Large intestine (tissue), 3 donors: Measurements from ENCODE around the gene PLK5. TPM values are rescaled to one million over a fixed set of nuclear protein-coding genes. Genes with fewer than 3 reads are reported as not detected.

ENCODE experiments used
- DNase-seq, 2 donors: peaks; one replicate each; pipeline versions ENCODE4 v3.0.0 to v3.0.0-alpha.2; 2013
- H3K27ac ChIP-seq: one replicate; pipeline ENCODE4 v1.5.1; 2013; ENCODE audit warnings: low read length
- H3K27me3 ChIP-seq: 2 replicates; pipeline ENCODE4 v1.6.1; 2013; ENCODE audit warnings: low read length; ENCODE audit not compliant: control insufficient read depth, insufficient read depth
- H3K36me3 ChIP-seq: 2 replicates; pipeline ENCODE4 v1.6.1; 2013; ENCODE audit warnings: low read length; ENCODE audit not compliant: control insufficient read depth, insufficient read depth
- H3K4me1 ChIP-seq: one replicate; pipeline ENCODE4 v1.6.1; 2013; ENCODE audit warnings: low read length; ENCODE audit not compliant: control insufficient read depth, insufficient read depth
- H3K4me3 ChIP-seq: one replicate; pipeline ENCODE4 v1.5.1; 2013; ENCODE audit warnings: low read length
- H3K9me3 ChIP-seq: one replicate; pipeline ENCODE4 v1.6.1; 2013; ENCODE audit warnings: mild to moderate bottlenecking, low read depth, low read length, moderate library complexity; ENCODE audit not compliant: control insufficient read depth
- WGBS: methylation state at CpG from one replicate; pipeline ENCODE4 v1.1.5; 2013; ENCODE audit warnings: low lambda C conversion rate; ENCODE audit not compliant: insufficient coverage; 5-methylcytosine and 5-hydroxymethylcytosine counted together
- polyA plus RNA-seq: library from polyadenylated mRNA; unstranded; fragments of 120-200 nt; gene quantifications from one replicate; pipeline ENCODE4 v1.2.1, GENCODE V29; 2013

The PLK5 gene
- polyA plus RNA-seq, 1 donor: 0.09 TPM

DNA sequence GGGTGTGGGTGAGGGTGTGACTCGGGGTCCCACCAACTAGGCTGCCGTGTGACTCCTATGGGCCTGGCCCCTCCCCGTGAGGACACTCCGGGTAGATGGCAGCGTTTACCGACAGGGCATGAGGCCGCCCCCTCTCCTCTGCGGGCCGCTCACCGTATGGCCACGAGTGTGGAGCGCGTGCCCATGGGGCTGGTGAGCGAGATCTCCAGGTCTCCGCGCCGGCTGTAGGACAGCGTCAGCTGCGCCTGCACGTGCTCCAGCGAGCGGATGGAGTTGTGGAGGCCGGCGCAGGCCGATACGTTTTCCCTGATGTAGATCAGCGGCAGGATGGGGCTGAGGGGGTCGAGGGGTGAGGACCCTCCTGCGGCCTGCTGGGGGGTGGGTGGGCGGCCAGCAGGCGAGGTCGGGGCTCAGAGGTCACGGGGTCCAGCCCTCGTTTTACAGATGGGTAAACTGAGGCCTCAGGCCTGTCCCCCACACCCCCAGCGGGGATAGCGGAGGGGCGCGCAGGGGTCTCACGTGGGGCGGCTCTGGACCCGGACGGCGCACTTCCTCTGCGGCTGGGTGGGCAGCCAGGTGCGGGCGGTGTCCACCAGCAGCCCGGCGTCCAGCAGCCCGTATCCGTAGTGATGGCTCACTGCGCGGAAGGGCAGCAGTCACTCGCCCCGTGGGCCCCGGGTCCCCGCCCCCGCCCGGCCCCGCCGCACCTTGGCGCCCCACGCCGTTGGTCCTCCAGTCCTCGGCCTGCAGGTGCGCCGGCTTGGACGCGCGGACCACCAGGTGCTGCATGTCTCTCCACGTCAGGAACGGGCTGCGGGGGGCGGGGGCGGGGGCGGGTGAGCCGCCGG, 40.5 kb upstream of the PLK5 start:
- Histone ChIP-seq H3K4me1 (peaks cover 3% of the 10 kb centered on the region), H3K4me3 (no peak overlapping the region), H3K27me3 (no peaks in the 10 kb centered on the region), H3K27ac (no peak overlapping the region), H3K9me3 (no peaks in the 10 kb centered on the region), H3K36me3 (no peaks in the 10 kb centered on the region)
- WGBS: no CpG with 5 or more reads among the region's 77 CpGs
- no peak for DNase-seq

DNA sequence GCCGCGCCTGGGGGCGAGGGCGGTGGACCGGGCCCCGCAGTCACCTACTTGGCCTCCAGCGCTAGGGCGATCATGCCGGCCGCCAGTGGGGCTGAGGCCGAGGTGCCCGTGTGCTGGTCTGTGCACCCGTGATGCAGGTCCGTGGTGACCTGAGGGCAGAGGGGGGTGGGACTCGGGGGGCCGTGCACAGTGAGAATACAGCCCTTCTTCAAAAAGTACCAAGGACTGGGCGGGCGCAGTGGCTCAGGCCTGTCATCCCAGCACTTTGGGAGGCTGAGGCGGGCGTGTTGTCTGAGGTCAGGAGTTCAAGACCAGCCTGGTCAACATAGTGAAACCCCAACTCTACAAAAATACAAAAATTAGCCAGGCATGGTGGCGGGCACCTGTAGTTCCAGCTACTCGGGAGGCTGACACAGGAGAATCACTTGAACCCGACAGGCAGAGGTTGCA, 39.9 kb upstream of the PLK5 start:
- H3K4me3 ChIP-seq: no peak overlapping the region
- no peaks in the 10 kb centered on the region for H3K27me3 ChIP-seq
- no peak overlapping the region for H3K27ac ChIP-seq
- no peaks in the 10 kb centered on the region for H3K9me3 ChIP-seq
- no peaks in the 10 kb centered on the region for H3K36me3 ChIP-seq
- no peak for DNase-seq
- peaks cover 3% of the 10 kb centered on the region for H3K4me1 ChIP-seq
- WGBS: no CpG with 5 or more reads among the region's 23 CpGs

DNA sequence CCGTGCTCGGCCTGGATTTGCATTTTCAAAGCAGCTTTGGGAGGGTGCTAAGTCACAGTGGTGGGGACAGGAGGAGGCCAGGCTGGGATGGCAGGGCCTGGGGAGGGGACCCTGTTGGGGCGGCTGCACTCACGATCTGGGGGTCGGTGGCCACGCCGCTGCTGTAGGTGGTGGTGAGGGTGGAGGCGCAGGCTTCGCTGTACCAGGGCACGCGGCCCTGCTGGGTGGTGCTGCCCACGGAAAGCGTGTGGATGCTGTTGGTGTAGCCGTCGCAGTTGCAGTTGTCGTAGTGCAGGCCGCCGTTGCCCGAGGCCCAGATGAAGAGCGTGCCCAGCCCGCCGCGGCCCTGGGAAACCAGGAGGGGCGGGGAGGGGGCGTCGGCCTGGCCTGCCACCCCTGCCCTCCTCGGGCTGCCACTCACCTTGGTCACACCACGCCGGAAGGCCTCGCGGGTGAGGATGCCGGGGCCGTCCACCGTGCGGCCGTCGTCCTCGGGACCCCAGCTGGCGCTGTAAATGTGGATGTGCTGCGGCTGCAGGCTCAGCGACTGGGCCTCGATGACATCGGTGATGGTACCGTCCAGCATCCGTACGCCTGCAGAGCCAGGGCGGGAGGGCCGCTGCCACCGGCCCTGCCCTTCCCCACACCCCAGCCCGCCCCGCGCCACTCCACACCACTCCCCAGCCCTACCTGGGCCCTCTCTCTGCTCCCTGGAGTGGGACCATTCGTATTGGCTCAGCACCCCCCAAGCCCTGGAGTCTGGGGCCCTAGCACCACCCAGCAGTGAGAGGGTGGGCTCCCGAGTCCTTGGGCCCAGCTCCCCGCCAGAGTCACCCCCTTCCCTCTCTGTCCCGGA, 36.9 kb upstream of the PLK5 start:
- H3K27ac ChIP-seq: no peak overlapping the region
- no peak overlapping the region for H3K4me3 ChIP-seq
- H3K27me3 ChIP-seq: peaks cover 5% of the 10 kb centered on the region
- H3K36me3 ChIP-seq: no peaks in the 10 kb centered on the region
- no CpG with 5 or more reads among the region's 56 CpGs for WGBS
- no peak for DNase-seq
- peaks cover 9% of the 10 kb centered on the region for H3K4me1 ChIP-seq
- H3K9me3 ChIP-seq: no peaks in the 10 kb centered on the region

DNA sequence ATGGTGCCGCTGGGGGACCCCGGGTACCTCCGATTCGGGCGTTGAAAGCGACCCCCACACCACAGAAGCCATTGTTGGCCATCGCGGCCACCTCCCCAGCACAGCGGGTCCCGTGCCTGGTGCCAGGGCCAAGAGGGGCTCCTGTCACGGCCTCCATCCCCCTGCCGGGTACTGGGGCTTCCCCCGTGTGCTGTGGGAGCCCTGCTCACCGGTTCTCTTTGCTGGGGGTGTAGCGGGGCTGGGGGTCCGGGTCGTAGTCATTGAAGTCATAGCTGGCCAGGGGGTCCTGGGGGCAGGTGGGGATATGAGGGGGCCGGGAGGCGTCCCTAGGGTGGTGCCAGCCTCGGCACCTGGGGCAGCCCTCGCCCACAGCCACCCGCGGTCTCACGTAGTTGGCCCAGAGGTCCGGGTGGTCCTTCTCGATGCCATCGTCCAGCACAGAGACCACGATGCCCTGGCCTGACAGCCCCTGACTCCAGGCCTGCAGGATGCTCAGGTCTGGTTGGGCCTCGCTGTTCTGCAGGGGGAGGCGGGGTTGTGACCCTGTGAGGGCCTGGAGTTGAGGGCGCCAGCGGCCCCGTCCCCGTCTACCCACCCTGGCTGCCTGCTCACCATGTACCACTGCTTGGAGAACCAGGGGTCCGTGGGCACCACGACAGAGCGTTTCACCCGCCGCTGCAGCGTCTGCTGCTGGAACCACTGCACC, 36.1 kb upstream of the PLK5 start:
- no peaks in the 10 kb centered on the region for H3K36me3 ChIP-seq
- H3K27me3 ChIP-seq: peaks cover 5% of the 10 kb centered on the region
- peaks cover 11% of the 10 kb centered on the region for H3K4me1 ChIP-seq
- H3K4me3 ChIP-seq: no peak overlapping the region
- H3K27ac ChIP-seq: no peak overlapping the region
- no peak for DNase-seq
- H3K9me3 ChIP-seq: no peaks in the 10 kb centered on the region
- WGBS: no CpG with 5 or more reads among the region's 40 CpGs

DNA sequence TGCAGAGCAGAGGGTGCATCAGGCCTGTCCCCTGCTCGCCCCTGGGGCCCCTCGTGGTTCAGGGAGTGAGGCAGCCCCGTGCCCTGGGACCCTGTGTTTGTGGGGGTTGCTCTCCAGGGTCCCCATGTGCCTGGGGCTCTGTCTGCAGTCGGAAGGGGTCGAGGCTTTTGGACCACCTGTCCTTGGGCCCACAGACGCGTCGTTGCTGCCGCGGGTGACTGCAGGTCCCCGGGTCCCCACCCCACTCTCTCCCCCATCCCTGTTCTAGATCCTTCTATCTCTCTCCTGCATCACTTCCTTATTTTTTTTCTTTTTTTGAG, 35.6 kb upstream of the PLK5 start:
- H3K27me3 ChIP-seq: peaks cover 5% of the 10 kb centered on the region
- H3K4me3 ChIP-seq: no peak overlapping the region
- DNase-seq: no peak
- H3K36me3 ChIP-seq: no peaks in the 10 kb centered on the region
- no peaks in the 10 kb centered on the region for H3K9me3 ChIP-seq
- H3K27ac ChIP-seq: no peak overlapping the region
- peaks cover 16% of the 10 kb centered on the region for H3K4me1 ChIP-seq
- no CpG with 5 or more reads among the region's 11 CpGs for WGBS

DNA sequence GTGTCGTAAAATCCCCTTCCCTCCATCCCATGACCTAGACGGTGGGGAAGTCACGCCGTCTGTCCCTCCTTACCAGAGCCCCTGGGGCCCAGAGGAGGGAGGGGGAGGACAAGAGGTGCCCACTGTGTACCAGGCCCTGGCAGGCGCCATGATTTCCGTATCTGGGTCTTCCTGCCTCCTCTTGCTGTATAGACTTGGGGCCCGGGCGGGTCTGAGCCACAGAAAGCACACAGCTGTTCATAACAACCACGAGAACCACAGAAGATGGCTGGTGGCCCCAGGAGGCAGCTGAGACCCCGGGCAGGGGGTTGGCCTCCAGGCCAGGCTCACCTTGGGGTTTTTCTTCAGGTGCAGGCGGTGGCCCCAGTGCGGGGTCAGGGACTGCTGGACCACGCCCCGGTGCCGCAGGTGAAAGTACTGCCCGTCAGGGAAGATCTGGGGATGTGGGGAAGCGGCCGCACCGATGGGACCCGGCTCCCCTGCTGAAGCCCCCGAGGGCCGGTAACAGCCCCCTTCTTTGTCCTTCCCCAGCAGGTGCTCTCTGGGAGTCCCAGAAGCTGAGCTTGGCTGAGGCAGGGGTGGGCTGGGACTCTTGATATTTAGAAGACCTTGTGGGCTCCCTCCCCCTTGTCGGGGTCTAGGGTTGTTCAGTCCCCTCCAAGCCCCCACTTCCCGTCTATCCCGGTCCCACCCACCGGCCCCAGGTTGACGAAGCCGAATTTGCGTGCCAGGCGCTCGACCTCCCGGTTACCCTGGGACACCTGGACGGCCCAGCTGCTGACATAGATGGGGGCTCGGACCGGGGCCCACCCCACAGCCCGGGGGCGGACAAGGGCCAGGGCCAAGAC, 34.2 kb upstream of the PLK5 start:
- Histone ChIP-seq H3K9me3 (no peaks in the 10 kb centered on the region), H3K4me1 (peaks cover 28% of the 10 kb centered on the region), H3K27me3 (peaks cover 5% of the 10 kb centered on the region), H3K4me3 (peak overlapping the region; percentile 62), H3K27ac (peak overlapping the region; percentile 65), H3K36me3 (no peaks in the 10 kb centered on the region)
- no CpG with 5 or more reads among the region's 37 CpGs for WGBS
- peak in 1 of 2 donors; percentile 50 for DNase-seq

DNA sequence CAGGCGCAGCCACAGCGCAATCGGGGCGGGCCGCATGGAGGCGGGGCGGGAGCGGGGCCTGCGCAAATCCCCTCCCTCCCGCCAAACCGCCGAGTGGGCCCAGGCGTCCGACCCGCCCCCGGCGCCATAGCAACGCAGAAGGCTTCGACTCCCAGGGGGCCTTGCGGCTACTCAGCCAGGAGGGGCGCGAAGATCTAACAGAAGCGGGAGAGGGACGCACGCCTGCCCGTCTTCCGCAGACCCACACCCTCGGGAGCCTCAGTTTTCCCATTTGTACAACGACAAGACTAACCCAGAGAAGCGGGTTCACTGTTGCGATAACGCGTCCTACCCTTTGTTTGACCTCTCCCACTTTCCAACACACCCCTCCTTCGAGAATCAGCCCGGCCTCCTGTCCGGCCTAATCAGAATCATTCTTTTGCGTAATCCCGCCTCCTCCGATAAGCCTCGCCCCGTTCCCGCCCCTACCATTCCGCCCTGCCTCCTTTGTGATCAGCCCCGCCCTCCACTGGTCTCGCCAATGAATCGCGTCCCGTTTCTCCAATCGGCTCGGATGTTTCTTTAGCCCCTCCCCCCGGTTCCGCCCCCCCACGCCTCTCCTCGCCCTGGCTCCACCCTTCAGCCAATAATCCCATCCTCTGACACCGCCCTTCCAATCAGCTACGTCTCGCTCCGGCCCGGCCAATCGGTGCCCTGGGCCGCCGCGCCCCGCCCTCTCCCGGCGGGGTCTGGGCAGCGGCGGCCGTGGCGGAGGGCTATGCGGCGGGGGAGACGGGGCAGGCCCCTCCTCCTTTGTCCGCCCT, 33.4 kb upstream of the PLK5 start, which contains the start of gene PCSK4:
TSS of gene PCSK4 (minus strand) at position 40 of the 803 bp plus-strand sequence. CDS start at position 36, 4 bp downstream.
- DNase-seq: peak; percentile 99 to 100
- WGBS: 0% methylated on average over 1 of the region's 74 CpGs

DNA sequence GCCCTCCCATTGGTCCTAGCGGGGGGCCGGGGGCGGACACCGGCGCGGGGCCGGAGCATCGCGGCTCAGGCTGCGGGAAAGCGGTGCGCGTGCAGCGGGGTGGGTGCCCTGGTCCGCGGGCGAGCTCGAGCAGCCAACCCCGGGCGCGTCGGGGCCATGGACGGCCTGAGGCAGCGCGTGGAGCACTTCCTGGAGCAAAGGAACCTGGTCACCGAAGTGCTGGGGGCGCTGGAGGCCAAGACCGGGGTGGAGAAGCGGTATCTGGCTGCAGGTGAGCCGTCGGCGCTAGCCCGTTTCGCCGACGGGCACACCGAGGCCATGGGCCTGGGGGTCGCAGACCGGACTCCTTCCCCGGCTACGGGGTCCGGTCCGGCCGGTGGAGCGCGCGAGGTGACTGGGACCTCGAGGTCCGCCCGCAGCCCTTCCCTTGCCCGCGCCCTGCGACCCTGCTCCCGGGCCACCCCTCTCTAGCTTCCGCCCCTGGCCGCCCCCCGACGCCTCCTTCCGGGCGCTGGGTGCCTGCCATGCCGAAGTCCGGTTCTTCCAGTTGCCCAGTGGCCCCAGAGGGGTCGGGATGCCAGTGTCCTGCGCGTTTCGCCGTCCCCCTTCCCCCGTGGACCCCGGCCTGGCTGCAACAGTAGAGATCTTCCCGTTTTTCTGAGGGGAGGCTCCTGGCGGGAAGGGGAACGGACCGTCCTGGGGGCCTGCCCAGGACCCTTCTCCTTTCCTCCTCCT, 32.6 kb upstream of the PLK5 start, which contains the start of gene REEP6:
TSS of gene REEP6 (plus strand) at position 68 of the 735 bp plus-strand sequence. CDS start at position 157, 89 bp downstream.
- DNase-seq: no peak
- H3K27ac ChIP-seq: peak within 1 kb of the TSS; percentile 83
- peak within 1 kb of the TSS; percentile 92 for H3K4me3 ChIP-seq
- H3K4me1 ChIP-seq: peaks cover 44% of the 10 kb centered on the region
- peaks cover 4% of the 10 kb centered on the region for H3K36me3 ChIP-seq
- no CpG with 5 or more reads among the region's 73 CpGs for WGBS
- peaks cover 11% of the 10 kb centered on the region for H3K9me3 ChIP-seq
- peaks cover 5% of the 10 kb centered on the region for H3K27me3 ChIP-seq

More for the DNA sequence above, 33.4 kb upstream of the PLK5 start, which contains the start of gene PCSK4:
- H3K9me3 ChIP-seq: peaks cover 7% of the 10 kb centered on the region
- H3K27ac ChIP-seq: peak within 1 kb of the TSS; percentile 83
- peak within 1 kb of the TSS; percentile 92 for H3K4me3 ChIP-seq
- peaks cover 2% of the 10 kb centered on the region for H3K36me3 ChIP-seq
- peaks cover 5% of the 10 kb centered on the region for H3K27me3 ChIP-seq
- peaks cover 36% of the 10 kb centered on the region for H3K4me1 ChIP-seq
